Prostate gland (tissue), 2 donors: ENCODE results near the gene PIKFYVE.

Source experiments
- POLR2A ChIP-seq: fragments of 450-650 bp; IDR thresholded peaks from one replicate; pipeline ENCODE4 v1.6.1; 2016; ENCODE audit warnings: antibody characterized with exemption, mild to moderate bottlenecking
- POLR2AphosphoS5 ChIP-seq: sonication (generic); formaldehyde crosslinking; IDR thresholded peaks from one replicate; pipeline ENCODE4 v1.6.1; 2017; ENCODE audit warnings: antibody characterized with exemption
- TF ChIP-seq, protein P1 (sequence below), 4 experiments: fragments of 200-600 bp in 2 of 4; fragments of 450-650 bp in 2 of 4; sonication (generic) in 2 of 4; IDR thresholded peaks; 1 replicate in 3 of 4; 2 replicates in 1 of 4; pipeline ENCODE4 v1.5.1; 2016 to 2019; ENCODE audit warnings: antibody characterized with exemption in 4 of 4, mild to moderate bottlenecking in 2 of 4, moderate library complexity in 2 of 4

GRCh38 chr2:208274748-208275147 lies 8.7 kb downstream of the PIKFYVE start:
- TF ChIP-seq POLR2AphosphoS5 = no peak
- TF ChIP-seq, protein P1, sequence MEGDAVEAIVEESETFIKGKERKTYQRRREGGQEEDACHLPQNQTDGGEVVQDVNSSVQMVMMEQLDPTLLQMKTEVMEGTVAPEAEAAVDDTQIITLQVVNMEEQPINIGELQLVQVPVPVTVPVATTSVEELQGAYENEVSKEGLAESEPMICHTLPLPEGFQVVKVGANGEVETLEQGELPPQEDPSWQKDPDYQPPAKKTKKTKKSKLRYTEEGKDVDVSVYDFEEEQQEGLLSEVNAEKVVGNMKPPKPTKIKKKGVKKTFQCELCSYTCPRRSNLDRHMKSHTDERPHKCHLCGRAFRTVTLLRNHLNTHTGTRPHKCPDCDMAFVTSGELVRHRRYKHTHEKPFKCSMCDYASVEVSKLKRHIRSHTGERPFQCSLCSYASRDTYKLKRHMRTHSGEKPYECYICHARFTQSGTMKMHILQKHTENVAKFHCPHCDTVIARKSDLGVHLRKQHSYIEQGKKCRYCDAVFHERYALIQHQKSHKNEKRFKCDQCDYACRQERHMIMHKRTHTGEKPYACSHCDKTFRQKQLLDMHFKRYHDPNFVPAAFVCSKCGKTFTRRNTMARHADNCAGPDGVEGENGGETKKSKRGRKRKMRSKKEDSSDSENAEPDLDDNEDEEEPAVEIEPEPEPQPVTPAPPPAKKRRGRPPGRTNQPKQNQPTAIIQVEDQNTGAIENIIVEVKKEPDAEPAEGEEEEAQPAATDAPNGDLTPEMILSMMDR (IDR thresholded peaks at IDR 0.05) = no peak
- TF ChIP-seq POLR2A = no peak
